Hematopoietic multipotent progenitor cell treated with erythropoietin and hydrocortisone succinate and interleukin-3 and kit ligand, for 4 days (in vitro differentiated cells): ENCODE measurements around the gene PRKCE.
A peak's percentile ranks its signal among the peaks of the same experiment; 100 is the strongest.

ENCODE experiments used
- DNase-seq: peaks from one replicate; pipeline ENCODE4 v3.0.0-alpha.2; 2015

PRKCE gene

DNA sequence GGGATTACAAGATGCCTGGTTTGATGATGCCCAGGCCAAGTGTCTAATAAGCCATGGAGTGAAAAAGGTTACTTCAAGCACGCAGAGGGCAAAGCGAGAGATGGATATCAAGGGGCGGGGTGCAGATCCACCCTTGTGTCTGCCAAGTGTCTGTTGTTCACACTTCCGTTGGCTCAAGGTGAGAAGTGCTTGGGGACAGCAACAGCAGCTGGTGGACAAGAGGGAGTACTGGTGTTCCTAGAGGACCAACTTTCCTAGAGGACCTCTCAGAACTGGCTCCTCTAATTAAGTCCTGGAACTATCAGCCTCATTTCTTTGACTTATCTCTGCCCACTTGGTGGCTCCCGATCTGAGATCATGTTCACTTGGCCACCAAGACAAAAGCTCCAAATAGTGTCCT is 299.1 kb downstream of the PRKCE start:
- no peak for DNase-seq

DNA sequence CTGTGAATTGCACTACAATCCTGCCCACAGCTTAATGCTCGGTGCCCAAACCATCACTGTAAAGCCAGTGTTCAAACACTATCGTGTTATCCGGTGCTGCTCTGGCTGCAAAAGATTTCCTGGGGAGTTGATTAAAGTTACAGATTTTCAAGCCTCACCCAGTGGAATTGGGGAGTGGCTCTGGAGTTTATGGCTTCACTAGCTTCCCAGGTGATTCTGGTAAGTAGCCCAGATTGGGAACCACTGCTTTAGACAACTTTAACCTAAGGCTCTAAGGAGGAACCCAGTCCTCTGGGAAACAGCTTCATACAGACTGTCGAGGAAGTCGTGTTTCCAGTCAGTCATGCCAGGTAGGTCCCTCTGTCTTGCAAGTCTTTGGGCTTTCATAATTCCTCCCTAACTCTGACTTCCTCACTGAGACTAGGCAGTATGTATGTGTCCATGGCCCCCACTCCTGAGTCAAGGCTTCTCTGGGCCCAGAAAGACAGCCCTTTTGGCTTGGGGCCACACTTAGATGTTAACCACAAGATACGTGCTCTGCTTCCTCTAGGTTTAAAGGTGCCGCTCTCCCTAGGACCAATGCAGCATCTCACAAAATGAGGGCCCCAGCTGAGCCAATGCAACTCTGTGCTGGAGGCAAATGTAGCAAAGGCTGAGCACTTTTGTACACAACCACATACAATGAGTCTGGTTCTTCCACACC is 299.7 kb downstream of the PRKCE start:
- peak; percentile 40 for DNase-seq

DNA sequence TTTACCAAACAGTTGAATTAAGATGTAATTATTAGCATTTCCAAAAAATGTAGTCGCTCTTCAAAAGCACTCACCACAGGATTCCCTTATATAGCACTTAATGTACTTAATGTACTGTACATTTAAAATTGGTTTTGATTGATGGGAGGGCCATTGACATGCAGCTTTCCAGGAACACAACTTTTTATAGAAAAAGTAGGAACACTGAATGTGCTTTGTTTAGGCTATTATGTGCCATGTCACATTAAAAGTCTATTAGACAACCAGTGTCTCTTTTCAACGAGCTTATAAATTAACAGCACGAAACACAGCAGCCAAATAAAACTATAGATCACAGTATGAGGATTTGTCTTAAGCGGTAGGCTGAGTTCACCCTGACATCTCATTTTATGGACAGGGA is 301.1 kb downstream of the PRKCE start:
- DNase-seq, result no peak

DNA sequence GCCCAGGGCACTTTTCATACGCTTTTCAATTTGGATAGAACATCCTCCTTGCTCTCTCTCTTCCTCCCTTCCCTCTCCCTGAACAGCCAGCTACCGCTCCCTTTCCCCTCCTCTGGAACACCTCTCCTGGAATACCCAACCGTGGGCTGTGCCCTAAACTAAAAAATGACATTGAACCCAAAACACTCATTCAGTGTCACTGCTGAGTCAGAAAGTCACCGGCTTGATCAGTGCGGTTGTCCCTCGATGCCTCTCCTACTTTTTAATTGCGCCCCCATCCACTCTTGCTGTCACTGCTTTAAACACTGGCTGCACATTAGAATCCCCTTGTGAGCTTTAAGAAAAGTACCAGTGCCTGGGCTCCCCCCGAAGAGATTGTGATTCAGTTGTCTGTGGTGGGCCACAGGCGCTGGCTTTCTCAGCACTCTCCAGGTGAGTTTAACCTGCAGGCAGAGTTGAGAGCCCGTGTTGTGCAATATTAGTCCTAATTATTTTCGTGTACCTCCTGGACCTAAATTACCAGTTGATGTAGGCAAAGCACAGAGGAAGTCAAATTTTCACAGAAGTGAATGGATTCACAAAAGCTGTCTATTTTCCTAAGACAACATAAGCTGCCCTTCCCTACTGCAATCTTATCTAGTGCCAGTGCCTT is 302.0 kb downstream of the PRKCE start:
- no peak for DNase-seq

DNA sequence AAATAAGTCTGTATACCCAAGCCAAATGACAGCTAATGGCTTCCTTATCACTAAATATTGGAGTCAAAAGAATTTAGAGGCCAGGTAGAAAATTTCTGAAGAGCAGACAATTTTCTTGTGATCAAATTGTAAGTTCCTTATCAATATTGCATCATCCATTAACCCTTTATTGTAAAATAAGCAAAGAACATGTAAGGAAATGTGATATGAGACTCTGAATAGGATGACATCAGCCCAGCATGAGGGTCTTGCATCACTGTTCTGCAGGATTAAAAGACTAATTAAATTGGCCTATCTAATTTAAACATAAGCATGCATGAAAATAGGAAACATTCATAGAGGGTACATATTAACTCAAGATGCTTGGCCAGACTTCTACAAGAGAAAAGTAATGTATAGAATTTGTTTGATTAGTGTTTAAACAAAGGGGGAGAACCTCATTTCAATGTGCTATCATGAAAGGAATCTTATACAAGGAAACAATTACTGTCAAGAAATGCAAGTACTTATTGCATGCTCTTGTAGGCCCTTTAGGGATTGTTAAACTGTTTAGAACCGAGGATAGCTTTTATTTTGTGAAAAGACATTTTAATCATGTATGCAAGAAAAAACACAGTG is 302.9 kb downstream of the PRKCE start:
- DNase-seq, result no peak

DNA sequence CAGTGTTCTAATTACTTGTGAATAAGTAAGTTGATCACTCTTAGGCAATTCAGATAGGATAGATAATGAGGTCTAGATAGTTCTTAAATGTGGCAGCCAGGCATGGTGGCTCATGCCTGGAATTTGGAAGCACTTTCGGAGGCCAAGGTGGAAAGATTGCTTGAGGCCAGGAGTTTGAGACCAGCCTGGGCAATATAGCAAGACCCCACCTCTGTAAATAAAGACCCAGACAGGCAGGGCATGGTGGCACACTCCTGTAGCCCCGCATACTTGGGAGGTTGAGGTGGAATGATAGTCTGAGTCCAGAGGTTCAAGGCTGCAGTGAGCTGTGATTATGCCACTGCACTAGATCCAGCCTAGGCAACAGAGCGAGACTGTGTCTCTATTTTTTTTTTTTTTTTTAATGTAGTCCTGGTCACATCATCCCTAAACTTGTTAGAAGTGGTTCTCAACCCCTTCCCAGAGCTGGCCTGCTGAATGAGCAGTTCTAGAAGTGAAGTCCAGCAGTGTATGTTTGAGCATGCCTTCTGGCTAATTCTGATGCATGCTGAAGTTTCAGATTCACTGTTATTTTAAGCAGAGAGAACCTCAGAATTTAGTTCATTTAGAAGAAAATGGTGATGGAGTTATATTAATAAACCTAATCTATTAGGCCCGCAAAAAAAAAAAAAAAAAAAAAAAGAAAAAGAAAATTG is 306.2 kb downstream of the PRKCE start:
- no peak for DNase-seq

DNA sequence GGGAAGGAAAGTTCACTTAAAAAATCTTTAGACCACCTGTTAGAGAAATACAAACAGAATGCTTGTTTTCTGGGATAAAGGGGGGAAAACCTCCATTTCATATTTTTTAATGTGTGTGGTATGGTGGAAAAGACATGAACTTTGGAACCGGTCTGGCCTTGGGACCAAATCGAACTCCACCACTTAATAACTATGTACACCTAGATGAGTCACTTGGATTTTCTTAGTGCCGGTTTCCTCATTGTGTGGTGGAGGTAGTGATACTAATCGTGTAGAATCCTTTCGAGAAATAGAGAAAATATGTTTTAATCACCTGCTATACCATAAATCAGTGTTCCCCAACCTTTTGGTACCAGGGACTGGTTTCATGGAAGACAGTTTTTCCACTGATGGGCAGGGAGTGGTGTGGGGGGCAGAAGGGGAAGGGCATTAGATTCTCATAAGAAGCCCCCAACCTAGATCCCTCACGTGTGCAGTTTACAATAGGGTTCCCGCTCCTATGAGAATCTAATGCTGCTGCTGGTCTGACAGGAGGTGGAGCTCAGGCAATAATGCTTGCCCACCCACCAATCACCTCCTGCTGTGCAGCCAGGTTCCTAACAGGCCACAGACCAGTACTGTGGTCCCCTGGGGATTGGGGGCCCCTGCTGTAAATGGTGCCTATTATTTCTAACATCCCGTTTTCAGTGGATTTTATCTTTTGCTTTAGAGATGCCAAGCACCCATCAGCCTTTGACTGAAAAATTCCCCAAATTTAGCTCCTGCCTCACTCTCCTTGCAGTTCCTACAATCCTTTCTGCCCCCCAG is 308.8 kb downstream of the PRKCE start:
- DNase-seq, result no peak

DNA sequence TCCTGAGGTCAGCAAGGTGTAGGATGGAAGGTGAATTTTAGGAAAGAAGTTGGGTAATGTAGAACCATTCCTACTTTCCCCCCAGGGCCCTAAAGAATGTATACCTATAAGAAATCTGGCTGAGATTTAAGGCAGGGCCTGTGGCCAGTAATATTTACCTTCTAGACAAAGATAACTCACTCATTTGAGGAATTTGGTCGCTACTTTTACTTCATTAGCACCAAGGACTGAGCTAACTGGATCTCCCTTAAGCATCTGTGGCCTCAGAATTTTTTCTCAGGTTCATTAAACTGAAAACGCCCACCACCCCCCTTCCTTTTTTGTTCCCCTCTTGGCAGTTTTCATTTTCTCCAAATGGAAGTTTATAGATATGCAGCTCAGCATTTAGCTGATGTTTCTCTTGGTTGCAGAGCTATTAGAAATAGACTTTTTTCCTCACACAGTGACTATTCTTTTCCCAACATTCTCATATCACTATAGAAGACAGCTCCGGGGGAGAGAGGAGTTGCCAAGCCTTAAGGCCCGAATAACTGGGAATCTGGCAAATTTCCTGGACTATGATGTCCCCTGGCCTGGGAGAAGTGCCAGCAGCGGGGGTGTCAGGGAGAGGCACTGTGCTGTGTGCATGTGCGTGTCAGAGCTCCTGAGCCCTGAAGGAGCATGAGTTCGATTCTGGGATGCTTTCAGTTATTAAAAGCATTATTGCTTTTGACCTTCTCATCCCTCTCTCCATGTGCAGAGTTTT is 310.9 kb downstream of the PRKCE start:
- DNase-seq, result no peak

DNA sequence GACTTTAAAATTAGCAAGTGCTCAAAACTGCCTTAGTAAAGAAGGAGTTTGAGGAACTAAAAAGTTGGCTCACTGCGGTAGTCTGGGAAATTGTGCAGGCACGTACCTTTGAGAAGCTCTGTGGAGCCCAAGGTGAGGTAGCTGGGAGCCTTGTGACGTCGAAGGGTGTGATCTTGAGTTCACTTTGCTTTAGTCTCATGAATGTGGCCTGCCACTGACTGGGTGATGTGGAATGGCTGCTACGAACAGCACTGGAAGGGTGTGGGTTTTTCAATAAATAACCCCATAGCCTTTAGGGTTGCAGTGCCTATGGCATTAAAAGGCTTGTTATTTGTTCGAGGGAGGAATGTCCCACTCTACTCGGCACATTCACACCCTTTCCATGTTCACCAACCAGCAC is 312.3 kb downstream of the PRKCE start:
- DNase-seq, result no peak

DNA sequence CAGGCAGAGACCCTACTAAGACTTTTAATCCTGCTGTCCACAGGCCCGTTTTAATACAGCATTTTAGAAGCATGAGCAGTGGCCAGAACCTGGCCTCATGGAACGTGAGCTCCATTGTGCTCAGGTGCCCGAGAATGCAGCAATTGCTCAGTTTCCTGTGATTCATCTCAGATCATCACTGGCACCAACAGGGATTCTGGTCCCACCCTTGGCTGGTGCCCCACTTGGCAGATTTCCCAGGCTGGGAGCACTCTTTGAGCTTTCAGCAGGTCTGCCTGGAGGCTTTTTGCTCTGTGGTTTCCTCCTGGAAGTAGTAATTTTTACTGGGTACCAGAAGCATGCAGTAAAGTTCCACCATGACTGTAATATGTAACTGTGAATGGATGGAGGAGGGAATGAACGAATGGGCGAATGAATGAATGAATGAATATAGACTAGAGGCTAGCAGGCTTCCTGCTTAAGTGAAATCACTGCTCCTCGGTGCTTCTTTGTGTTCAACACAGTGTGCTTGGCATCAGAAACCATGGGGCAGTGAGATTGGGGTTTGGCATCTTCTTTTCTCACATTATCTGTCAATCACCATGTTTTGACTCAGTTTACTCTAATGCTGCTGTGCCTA is 312.9 kb downstream of the PRKCE start:
- DNase-seq, result peak; percentile 42

DNA sequence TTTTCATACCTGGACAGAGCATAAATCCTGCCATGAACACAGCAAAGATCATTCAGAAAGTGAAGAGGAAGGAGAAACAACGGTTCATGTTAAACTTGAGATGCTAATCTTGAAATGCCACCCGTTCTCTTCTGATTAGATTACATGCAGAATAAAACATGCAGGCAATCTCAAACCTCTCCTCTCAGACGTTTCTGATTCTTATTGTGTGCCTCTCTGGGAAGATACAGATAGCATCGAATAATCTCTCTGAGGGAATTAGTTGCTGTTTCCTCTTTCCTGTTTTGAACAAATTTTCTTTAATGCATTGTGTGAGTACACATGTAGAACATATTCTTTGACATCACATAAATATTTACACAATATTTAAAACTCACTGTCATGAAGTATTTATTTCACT is 313.4 kb downstream of the PRKCE start:
- DNase-seq, result peak; percentile 55

DNA sequence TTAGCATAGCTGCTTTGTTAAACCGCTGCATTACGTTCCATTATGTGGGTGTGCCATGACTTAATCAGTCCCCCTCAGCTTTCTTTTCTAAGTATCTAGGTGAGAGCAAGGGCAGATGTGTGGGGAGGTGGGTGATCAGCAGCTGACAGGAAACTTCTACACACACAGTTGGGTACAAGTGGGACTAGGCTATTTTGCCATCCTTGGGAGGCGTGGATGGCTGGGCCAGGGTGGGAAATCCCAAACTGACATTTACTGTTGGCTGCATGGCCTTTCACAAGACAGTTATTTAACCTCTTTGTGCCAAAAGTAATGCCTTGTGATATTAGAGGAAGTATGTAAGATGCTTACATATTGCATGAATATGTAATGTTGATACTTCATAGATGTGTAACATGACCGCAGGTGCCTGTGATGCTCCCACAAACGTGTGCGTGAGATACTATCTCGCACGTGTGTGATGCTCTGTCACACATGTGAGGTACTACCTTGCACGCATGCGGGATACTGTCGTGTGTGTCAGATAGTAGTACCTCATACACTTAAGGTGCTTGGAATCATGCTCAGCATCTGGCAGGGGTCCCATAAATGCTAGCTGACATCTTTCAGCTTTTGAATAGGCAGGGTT is 314.5 kb downstream of the PRKCE start:
- peak; percentile 14 for DNase-seq

DNA sequence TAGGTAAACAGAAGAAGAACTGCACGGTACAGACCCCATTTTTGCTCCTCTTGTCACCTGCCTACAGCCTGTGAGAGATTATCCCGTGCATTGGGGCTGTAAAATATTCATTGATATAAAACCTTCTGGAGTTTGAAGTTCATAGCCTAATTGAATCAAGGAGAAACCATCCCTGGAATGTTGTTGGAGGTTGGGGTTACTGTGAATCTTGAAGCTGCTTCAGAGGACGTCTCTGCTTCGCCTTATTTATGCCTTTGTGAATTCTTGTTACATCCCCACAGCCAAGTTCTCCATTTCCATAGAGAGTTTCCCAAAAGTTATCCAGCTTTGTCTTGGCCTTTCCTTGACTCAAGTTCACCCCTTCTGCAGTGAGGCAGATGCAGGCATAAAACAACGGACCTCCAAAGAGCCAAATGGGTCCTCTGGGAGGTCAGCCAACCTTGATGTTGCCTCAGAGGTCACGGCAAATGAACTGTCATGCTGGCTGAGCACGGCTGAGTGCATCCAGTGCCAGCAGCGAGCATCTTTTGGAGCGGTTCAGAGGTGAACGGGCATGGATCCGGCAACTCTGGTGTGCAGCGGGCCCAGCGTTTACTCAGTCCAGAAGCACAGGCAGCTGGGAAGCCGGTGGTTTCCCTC is 317.6 kb downstream of the PRKCE start:
- DNase-seq, result no peak

DNA sequence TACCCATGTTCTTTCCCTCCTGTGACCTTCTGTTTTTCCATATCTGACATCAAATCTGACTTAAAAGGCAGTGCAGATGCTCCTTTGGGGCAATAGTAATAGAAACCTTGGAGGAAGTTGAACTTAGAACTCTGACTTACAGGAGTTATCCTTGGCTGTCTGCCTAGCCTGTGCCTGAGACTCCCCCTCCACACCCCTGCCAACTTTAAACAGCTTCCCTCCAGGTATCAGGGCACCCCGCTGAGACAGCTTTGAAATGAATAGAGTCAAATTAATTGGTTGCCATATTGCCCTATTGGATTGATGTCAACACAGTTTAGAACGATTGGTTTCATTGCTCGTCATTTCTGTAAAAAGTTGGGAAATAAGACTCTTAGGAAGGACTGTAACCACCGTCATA is 322.0 kb downstream of the PRKCE start:
- DNase-seq, result no peak

DNA sequence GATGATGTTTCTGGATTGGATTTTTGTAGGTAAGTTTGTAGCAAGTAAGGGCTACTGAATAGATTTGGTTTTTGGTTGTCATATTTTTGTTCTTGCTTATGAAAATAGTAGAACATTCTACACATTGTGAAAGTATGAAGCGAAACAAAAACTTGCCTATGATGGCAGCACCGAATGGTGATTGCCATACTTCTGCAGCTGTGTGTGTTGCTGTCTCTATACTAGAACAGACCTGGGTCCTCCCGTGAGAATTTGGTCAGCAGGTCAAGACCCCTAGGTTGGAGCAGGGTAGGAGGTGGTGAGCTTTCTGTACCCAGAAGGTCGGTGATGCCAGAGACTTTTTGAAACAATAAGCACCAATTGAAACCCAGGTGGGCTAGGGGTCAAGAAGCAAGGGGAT is 322.6 kb downstream of the PRKCE start:
- no peak for DNase-seq

DNA sequence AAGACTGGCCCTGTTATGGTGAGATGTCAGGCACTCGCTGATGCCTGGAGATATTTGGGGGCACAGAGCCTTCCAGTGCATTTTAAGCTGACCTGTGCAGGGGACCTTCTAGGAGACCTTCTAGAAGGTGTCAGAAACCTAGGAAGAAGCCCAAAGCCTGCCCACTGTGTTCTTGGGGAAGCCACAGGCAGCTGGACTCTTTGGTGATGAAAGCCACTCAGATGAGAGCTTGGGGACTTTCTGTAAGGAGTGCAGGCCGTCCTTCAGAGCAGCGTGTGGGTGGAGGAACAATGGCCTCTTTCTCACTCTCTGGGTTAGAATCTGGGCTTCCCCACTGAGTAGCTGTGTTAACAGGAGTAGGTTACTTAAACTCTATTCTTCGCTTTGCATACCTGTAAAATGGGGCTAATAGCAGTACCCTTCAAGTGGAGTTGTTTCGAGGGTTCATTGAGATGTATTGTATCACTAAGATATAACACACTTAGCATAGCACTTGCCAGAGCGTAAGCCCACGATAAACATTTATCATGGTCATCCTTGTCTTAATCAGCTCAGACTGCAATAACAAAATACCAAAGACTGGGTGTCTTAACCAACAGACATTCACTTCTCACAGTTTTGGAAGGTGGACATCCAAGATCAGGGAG is 323.4 kb downstream of the PRKCE start:
- no peak for DNase-seq

DNA sequence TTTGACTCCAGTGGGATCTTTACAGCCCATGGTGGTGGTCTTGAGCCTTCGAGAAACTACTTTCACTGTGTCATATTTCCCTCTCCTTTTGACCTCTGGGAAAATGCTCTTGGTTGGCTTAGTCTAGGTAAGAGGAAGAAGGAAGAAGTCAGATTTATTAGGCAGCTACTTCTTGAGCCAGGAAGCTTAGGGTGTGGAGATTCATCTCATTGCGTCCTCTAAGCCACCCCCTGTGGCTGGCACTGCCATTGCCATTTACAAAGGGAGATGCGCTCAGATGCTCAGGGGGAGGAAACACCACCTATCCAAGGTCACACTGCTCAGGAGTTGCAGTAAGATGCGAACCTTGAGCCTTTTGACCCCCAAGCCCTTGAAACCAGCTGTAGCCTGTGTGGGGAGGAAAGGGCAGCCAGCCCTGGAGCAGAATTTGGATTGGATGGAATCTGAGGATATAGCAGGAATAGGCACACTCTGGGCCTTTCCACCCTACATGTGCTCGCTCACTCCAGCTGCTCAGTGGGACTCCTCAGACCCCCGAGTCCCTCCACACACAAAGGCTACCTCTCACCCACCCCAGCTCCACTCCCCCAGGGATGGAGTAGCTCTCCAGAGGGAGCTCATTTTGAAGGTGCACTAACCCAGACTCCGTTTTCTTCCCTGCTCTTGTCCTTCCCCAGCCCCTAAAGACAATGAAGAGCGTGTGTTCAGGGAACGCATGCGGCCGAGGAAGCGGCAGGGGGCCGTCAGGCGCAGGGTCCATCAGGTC is 324.5 kb downstream of the PRKCE start:
- no peak for DNase-seq

DNA sequence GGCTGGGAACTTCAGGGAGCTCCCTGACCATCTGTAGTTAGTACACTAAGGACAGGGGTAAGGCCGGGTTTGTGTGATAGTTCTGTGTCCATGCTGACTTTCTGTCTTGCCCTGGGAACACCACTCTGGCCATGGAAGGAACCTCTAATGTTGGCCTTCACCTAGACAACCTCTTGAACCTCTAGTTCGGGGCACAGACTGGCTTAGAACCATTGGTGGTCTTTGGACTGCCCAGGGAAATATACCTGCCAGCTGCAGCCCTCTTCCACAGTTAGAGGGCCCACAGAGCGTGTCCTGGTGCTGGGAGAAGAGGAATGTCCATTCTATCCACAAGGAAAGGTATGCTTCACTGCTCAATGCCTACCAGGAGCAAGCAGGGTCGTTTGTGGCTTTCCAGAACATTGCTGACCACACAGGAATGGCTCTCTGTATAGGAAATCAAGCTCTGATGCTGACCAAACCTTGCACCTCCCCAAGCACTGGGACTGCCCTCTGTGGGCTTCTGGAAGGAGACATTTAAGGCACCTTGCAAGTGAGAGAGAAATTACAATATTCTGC is 326.9 kb downstream of the PRKCE start:
- no peak for DNase-seq

DNA sequence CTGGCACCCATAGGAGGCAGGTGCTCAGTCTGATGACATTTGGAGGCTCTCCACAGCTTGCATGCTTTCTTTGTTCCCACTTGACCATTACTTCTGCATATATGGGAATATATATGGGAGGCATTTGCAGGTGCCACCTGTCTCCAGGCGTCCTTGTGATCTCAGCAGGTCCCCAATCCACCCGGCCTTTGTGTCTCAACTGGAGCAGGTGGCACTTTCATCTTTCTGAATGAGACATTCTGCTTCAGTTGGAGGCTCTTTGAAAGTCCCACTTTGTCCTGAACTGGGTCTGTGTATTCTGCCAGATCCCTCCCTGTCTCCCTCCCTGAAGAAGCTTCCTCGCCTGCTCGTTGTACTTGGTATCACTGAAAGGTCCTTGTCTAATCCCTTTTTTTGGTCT is 327.6 kb downstream of the PRKCE start:
- DNase-seq, result no peak
